Brain microvascular endothelial cell (primary cell): ENCODE results near the gene CHML.

Experiments used
- DNase-seq: peaks from one replicate; pipeline ENCODE4 v3.0.0-alpha.2; 2020
- H3K27ac ChIP-seq: fragments of 250-450 bp; sonication (Bioruptor Pico); 2 replicates; pipeline ENCODE4 v1.5.1; 2020; ENCODE audit warnings: mild to moderate bottlenecking, moderate library complexity
- H3K27me3 ChIP-seq: fragments of 250-450 bp; sonication (Bioruptor Pico); replicated peaks from 2 replicates; pipeline ENCODE4 v1.5.1; 2020; ENCODE audit warnings: mild to moderate bottlenecking
- H3K36me3 ChIP-seq: fragments of 250-450 bp; sonication (Bioruptor Pico); replicated peaks from 2 replicates; pipeline ENCODE4 v1.5.1; 2020; ENCODE audit warnings: mild to moderate bottlenecking
- H3K4me3 ChIP-seq: 2 replicates; pipeline ENCODE4 v1.5.1; 2011; ENCODE audit warnings: low read depth, mild to moderate bottlenecking, control low read depth, low read length, moderate library complexity
- in situ Hi-C: cut with HindIII; loops from 2 replicates; pipeline ENCODE4 v1.10.0; 2017; ENCODE audit warnings: low sequenced_read_pairs, low pct_ligation_motif_present
- TF ChIP-seq, protein P1 (sequence below): IDR thresholded peaks from 2 replicates; pipeline ENCODE4 v1.5.1; 2011; ENCODE audit warnings: low read depth, mild to moderate bottlenecking, moderate library complexity, low read length, control low read depth, inconsistent platforms; ENCODE audit errors: missing control alignments

The CHML gene

GRCh38 chr1:241679961-241680360 lies 39.8 kb upstream of the CHML start:
- Histone ChIP-seq H3K27ac (no peak overlapping the region), H3K4me3 (no peak overlapping the region), H3K27me3 (no peaks in the 10 kb centered on the region), H3K36me3 (no peaks in the 10 kb centered on the region)
- TF ChIP-seq, protein P1, sequence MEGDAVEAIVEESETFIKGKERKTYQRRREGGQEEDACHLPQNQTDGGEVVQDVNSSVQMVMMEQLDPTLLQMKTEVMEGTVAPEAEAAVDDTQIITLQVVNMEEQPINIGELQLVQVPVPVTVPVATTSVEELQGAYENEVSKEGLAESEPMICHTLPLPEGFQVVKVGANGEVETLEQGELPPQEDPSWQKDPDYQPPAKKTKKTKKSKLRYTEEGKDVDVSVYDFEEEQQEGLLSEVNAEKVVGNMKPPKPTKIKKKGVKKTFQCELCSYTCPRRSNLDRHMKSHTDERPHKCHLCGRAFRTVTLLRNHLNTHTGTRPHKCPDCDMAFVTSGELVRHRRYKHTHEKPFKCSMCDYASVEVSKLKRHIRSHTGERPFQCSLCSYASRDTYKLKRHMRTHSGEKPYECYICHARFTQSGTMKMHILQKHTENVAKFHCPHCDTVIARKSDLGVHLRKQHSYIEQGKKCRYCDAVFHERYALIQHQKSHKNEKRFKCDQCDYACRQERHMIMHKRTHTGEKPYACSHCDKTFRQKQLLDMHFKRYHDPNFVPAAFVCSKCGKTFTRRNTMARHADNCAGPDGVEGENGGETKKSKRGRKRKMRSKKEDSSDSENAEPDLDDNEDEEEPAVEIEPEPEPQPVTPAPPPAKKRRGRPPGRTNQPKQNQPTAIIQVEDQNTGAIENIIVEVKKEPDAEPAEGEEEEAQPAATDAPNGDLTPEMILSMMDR = no peak
- no peak for DNase-seq
- in situ Hi-C loops = no loop called here

DNA sequence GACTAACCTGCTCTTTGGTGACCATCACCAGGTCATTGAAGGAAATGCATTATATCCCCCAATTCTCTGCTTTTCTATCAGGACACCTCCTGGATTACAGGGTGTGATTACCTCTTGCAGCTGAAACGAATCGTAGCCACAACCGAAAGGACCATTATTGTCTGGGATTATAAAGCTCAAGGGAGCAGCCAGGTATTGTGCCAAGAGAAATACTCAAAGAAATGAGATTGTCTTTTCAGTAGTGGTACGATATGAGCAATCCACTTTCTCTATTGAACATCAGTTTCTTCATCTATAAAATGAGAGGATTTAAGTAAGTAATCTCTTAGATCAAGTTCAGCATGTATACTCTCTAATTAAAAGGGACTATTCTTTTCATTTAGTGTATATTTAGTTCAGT lies 39.2 kb upstream of the CHML start:
- Histone ChIP-seq H3K27me3 (no peaks in the 10 kb centered on the region), H3K36me3 (no peaks in the 10 kb centered on the region), H3K27ac (no peak overlapping the region), H3K4me3 (no peak overlapping the region)
- no peak for DNase-seq
- TF ChIP-seq, protein P1 = no peak
- in situ Hi-C loops = no loop called here

GRCh38 chr1:241678536-241678935 lies 38.4 kb upstream of the CHML start:
- Histone ChIP-seq H3K4me3 (no peak overlapping the region), H3K27ac (no peak overlapping the region), H3K36me3 (no peaks in the 10 kb centered on the region), H3K27me3 (no peaks in the 10 kb centered on the region)
- TF ChIP-seq, protein P1 = no peak
- in situ Hi-C loops = no loop called here
- no peak for DNase-seq

- Histone ChIP-seq H3K27ac (no peak overlapping the region), H3K4me3 (no peak overlapping the region), H3K36me3 (no peaks in the 10 kb centered on the region), H3K27me3 (no peaks in the 10 kb centered on the region)
- in situ Hi-C loops = no loop called here
- no peak for DNase-seq
- TF ChIP-seq, protein P1 = no peak
These were observed 37.0 kb upstream of the CHML start for GRCh38 chr1:241677201-241677600.

- Histone ChIP-seq H3K27ac (no peak overlapping the region), H3K4me3 (no peak overlapping the region), H3K36me3 (no peaks in the 10 kb centered on the region), H3K27me3 (no peaks in the 10 kb centered on the region)
- in situ Hi-C loops = no loop called here
- DNase-seq = no peak
- TF ChIP-seq, protein P1 = no peak
These were observed 35.8 kb upstream of the CHML start for GRCh38 chr1:241675983-241676382.

- in situ Hi-C loops = no loop called here
- Histone ChIP-seq H3K36me3 (no peaks in the 10 kb centered on the region), H3K27ac (no peak overlapping the region), H3K4me3 (no peak overlapping the region), H3K27me3 (no peaks in the 10 kb centered on the region)
- DNase-seq = no peak
- TF ChIP-seq, protein P1 = no peak
These were observed 34.7 kb upstream of the CHML start for GRCh38 chr1:241674805-241675384.
